HepG2 (cell line): ENCODE measurements around the gene EFNA2. TPM values are rescaled to one million over a fixed set of nuclear protein-coding genes. Genes with fewer than 3 reads are reported as not detected.

ENCODE experiments used
- BHLHE40 ChIP-seq: IDR thresholded peaks from 2 replicates; pipeline ENCODE4 v1.6.1; 2011; ENCODE audit warnings: low read length, improper control_type of control experiment
- HNRNPL ChIP-seq: fragments of 200-400 bp; formaldehyde crosslinking; IDR thresholded peaks from 2 replicates; pipeline ENCODE4 v1.6.1; 2017; ENCODE audit warnings: mild to moderate bottlenecking, low read depth, low read length
- LRRFIP1 ChIP-seq: sonication (generic); formaldehyde crosslinking; conservative IDR thresholded peaks from 2 replicates; pipeline ENCODE4 v1.4.0; 2020; ENCODE audit warnings: missing genetic modification reagents
- MAZ ChIP-seq, 2 experiments: sonication (generic) in 1 of 2; formaldehyde crosslinking in 1 of 2; IDR thresholded peaks; 2 replicates each; pipeline versions ENCODE4 v1.5.0 to v1.6.1; 2012 to 2020; ENCODE audit warnings: low read depth in 2 of 2, mild to moderate bottlenecking in 2 of 2, borderline replicate concordance in 1 of 2, improper control_type of control experiment in 1 of 2, low read length in 1 of 2, missing genetic modification reagents in 1 of 2, moderate library complexity in 1 of 2
- NFIC ChIP-seq: IDR thresholded peaks from 2 replicates; pipeline ENCODE4 v1.6.1; 2012; ENCODE audit warnings: mild to moderate bottlenecking, low read length, inconsistent platforms
- REPIN1 ChIP-seq: sonication (generic); formaldehyde crosslinking; IDR thresholded peaks from 2 replicates; pipeline ENCODE4 v1.8.0; 2022; ENCODE audit warnings: missing genetic modification reagents, low read depth, mild to moderate bottlenecking, borderline replicate concordance
- TP53 ChIP-seq: sonication (generic); formaldehyde crosslinking; conservative IDR thresholded peaks from 2 replicates; pipeline ENCODE4 v1.4.0; 2020; ENCODE audit warnings: missing genetic modification reagents
- ZBTB34 ChIP-seq: sonication (generic); formaldehyde crosslinking; IDR thresholded peaks from 2 replicates; pipeline ENCODE4 v1.8.0; 2022; ENCODE audit warnings: mild to moderate bottlenecking, missing genetic modification reagents
- ZFP62 ChIP-seq: sonication (generic); formaldehyde crosslinking; IDR thresholded peaks from 2 replicates; pipeline ENCODE4 v1.4.0; 2020; ENCODE audit warnings: missing genetic modification reagents
- ZNF296 ChIP-seq: sonication (generic); formaldehyde crosslinking; conservative IDR thresholded peaks from 2 replicates; pipeline ENCODE4 v1.5.0; 2020; ENCODE audit warnings: mild to moderate bottlenecking, missing genetic modification reagents
- ZNF770 ChIP-seq: sonication (generic); formaldehyde crosslinking; IDR thresholded peaks from 2 replicates; pipeline ENCODE4 v1.5.0; 2020; ENCODE audit warnings: mild to moderate bottlenecking, missing genetic modification reagents
- ZNF775 ChIP-seq: sonication (generic); formaldehyde crosslinking; IDR thresholded peaks from 2 replicates; pipeline ENCODE4 v1.4.0; 2020; ENCODE audit warnings: missing genetic modification reagents, mild to moderate bottlenecking, moderate library complexity, borderline replicate concordance
- polyA plus RNA-seq, 8 experiments: library from polyadenylated mRNA; depleted of rRNA in 3 of 8; stranded (reverse) in 7 of 8; unstranded in 1 of 8; fragments of >200 nt; fragmentation: Illumina TruSeq in 4 of 8; extraction: Trizol in 4 of 8; gene quantifications; 2 replicates each; pipeline versions ENCODE4 v1.2.1 to v1.2.3, GENCODE V29; 2011 to 2016; ENCODE audit warnings: low read depth in 4 of 8, missing spikeins in 1 of 8, mixed read lengths in 1 of 8; ENCODE audit not compliant: insufficient read depth in 1 of 8
- total RNA-seq, 5 experiments: library from RNA; depleted of rRNA; stranded (reverse); fragments of >200 nt; fragmentation: Illumina TruSeq; extraction: Trizol; gene quantifications; 2 replicates each; pipeline ENCODE4 v1.2.3, GENCODE V29; 2016; ENCODE audit warnings: low read depth in 1 of 5
- TF ChIP-seq, protein P1 (sequence below): sonication (generic); formaldehyde crosslinking; IDR thresholded peaks from 2 replicates; pipeline ENCODE4 v1.4.0; 2020; ENCODE audit warnings: mild to moderate bottlenecking, missing genetic modification reagents

EFNA2 gene
- total and polyA plus RNA-seq, 2 of the 13 experiments (the other 11 are each of a cell fraction or from before 2014, with no cell fraction given) = 6.0 to 9.9 TPM

GRCh38 chr19:1239796-1240737 is 45.6 kb upstream of the EFNA2 start (continued):
- TF ChIP-seq, protein P1, sequence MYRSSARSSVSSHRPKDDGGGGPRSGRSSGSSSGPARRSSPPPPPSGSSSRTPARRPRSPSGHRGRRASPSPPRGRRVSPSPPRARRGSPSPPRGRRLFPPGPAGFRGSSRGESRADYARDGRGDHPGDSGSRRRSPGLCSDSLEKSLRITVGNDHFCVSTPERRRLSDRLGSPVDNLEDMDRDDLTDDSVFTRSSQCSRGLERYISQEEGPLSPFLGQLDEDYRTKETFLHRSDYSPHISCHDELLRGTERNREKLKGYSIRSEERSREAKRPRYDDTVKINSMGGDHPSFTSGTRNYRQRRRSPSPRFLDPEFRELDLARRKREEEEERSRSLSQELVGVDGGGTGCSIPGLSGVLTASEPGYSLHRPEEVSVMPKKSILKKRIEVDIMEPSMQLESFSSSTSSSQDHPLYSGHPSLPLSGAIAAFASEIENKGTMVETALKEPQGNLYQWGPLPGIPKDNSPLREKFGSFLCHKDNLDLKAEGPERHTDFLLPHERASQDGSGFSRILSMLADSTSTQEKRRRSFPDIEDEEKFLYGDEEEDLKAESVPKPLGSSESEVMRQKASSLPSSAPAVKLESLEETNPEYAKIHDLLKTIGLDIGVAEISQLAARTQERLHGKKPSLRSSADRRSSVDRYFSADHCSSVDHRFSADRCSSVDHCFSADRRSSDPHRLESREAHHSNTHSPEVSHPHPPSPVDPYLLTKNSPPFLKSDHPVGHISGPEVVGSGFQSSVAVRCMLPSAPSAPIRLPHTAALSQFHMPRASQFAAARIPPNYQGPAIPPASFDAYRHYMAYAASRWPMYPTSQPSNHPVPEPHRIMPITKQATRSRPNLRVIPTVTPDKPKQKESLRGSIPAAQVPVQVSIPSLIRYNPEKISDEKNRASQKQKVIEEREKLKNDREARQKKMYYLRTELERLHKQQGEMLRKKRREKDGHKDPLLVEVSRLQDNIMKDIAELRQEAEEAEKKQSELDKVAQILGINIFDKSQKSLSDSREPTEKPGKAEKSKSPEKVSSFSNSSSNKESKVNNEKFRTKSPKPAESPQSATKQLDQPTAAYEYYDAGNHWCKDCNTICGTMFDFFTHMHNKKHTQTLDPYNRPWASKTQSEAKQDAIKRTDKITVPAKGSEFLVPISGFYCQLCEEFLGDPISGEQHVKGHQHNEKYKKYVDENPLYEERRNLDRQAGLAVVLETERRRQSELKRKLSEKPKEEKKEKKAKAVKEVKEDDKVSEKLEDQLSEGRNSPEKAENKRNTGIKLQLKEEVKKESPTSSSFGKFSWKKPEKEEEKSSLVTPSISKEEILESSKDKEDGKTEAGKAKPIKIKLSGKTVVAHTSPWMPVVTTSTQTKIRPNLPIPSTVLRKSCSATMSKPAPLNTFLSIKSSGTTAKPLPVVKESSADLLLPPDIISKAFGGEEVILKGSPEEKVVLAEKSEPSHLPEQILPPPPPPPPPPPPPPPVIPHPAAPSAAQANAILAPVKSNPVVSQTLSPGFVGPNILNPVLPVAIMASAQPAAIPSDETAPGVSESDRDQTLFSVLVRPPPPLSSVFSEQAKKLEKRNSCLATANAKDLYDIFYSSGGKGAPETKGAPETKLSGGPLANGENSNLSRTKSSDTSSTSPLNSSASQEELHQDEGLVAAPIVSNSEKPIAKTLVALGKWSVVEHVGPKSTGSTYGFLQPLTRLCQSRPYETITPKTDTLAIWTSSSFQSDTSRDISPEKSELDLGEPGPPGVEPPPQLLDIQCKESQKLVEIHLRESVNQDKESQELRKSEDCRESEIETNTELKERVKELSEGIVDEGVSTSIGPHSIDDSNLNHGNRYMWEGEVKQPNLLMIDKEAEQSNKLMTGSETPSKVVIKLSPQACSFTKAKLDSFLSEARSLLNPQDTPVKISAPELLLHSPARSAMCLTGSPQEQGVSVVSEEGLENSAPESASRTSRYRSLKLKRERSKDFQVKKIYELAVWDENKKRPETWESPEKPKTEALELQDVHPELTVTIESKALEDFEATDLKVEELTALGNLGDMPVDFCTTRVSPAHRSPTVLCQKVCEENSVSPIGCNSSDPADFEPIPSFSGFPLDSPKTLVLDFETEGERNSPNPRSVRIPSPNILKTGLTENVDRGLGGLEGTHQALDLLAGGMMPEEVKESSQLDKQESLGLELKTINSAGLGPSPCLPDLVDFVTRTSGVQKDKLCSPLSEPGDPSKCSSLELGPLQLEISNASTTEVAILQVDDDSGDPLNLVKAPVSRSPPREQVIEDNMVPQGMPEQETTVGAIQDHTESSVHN (CRISPR knock-in tag) = no peak
- peak; percentile 51 for TF ChIP-seq ZNF770
- no peak for TF ChIP-seq ZNF775 (CRISPR knock-in tag)
- TF ChIP-seq HNRNPL = 0 out of 2 replicates have a peak, but pooled peaks have one; percentile 29
- TF ChIP-seq REPIN1 (CRISPR knock-in tag) = no peak
- no peak for TF ChIP-seq ZNF296 (CRISPR knock-in tag)
- TF ChIP-seq NFIC = no peak
- peak; percentile 64 for TF ChIP-seq BHLHE40
- TF ChIP-seq LRRFIP1 (CRISPR knock-in tag) = no peak
- TF ChIP-seq MAZ (IDR thresholded peaks at IDR 0.05; ENCODE audit: borderline replicate concordance, low read depth, low read length) = peak; percentile 92
- peak; percentile 81 for TF ChIP-seq MAZ (CRISPR knock-in tag; IDR thresholded peaks at IDR 0.05; ENCODE audit: low read depth)
- TF ChIP-seq ZBTB34 (CRISPR knock-in tag) = no peak
- no peak for TF ChIP-seq TP53 (CRISPR knock-in tag)
- TF ChIP-seq ZFP62 (CRISPR knock-in tag) = no peak
